H9 (cell line): ENCODE measurements around the gene CSTA. TPM values are rescaled to one million over a fixed set of nuclear protein-coding genes. Genes with fewer than 3 reads are reported as not detected.

Experiments used
- DNase-seq: peaks from one replicate; pipeline ENCODE4 v3.0.0-alpha.2; 2017
- H2AFZ ChIP-seq: one replicate; pipeline ENCODE4 v1.6.1; 2013; ENCODE audit warnings: mild to moderate bottlenecking, low read length, control low read depth, moderate library complexity
- H2AK5ac ChIP-seq: 2 replicates; pipeline ENCODE4 v1.6.1; 2013; ENCODE audit warnings: low read length, control low read depth, mixed read lengths; ENCODE audit not compliant: insufficient read length
- H2BK120ac ChIP-seq: one replicate; pipeline ENCODE4 v1.6.1; 2013; ENCODE audit warnings: low read depth, mild to moderate bottlenecking, low read length, control low read depth, inconsistent platforms; ENCODE audit not compliant: poor library complexity, severe bottlenecking
- H2BK12ac ChIP-seq: 2 replicates; pipeline ENCODE4 v1.6.1; 2013; ENCODE audit warnings: low read length, control low read depth, mixed read lengths, low read depth; ENCODE audit not compliant: insufficient read length
- H2BK15ac ChIP-seq: 2 replicates; pipeline ENCODE4 v1.6.1; 2013; ENCODE audit warnings: low read depth, low read length, control low read depth
- H2BK20ac ChIP-seq: one replicate; pipeline ENCODE4 v1.6.1; 2013; ENCODE audit warnings: low read depth, mild to moderate bottlenecking, low read length, control low read depth, inconsistent platforms; ENCODE audit not compliant: poor library complexity, severe bottlenecking
- H2BK5ac ChIP-seq: 2 replicates; pipeline ENCODE4 v1.6.1; 2013; ENCODE audit warnings: low read length, control low read depth, mixed read lengths; ENCODE audit not compliant: insufficient read length
- H3K14ac ChIP-seq: 2 replicates; pipeline ENCODE4 v1.6.1; 2013; ENCODE audit warnings: low read length, control low read depth; ENCODE audit not compliant: insufficient read depth
- H3K18ac ChIP-seq: 2 replicates; pipeline ENCODE4 v1.6.1; 2013; ENCODE audit warnings: low read depth, mild to moderate bottlenecking, mixed read lengths, low read length, control low read depth; ENCODE audit not compliant: insufficient read length
- H3K23ac ChIP-seq: 2 replicates; pipeline ENCODE4 v1.6.1; 2013; ENCODE audit warnings: low read length, control low read depth, mixed read lengths, low read depth; ENCODE audit not compliant: insufficient read length
- H3K23me2 ChIP-seq: 2 replicates; pipeline ENCODE4 v1.6.1; 2013; ENCODE audit warnings: low read depth, mild to moderate bottlenecking, mixed read lengths, low read length, control low read depth; ENCODE audit not compliant: insufficient read length, poor library complexity, severe bottlenecking
- H3K27ac ChIP-seq: 2 replicates; pipeline ENCODE4 v1.5.1; 2013; ENCODE audit warnings: low read length, control low read depth, mixed read lengths, low read depth; ENCODE audit not compliant: insufficient read length
- H3K27me3 ChIP-seq: 2 replicates; pipeline ENCODE4 v1.6.1; 2013; ENCODE audit warnings: low read length, control low read depth, inconsistent platforms; ENCODE audit not compliant: insufficient read depth
- H3K4ac ChIP-seq: 2 replicates; pipeline ENCODE4 v1.6.1; 2013; ENCODE audit warnings: low read depth, mild to moderate bottlenecking, control low read depth, inconsistent platforms, low read length, moderate library complexity
- H3K4me1 ChIP-seq: 2 replicates; pipeline ENCODE4 v1.6.1; 2013; ENCODE audit warnings: low read length, control low read depth, inconsistent platforms; ENCODE audit not compliant: insufficient read depth
- H3K4me2 ChIP-seq: 2 replicates; pipeline ENCODE4 v1.6.1; 2013; ENCODE audit warnings: low read length, control low read depth, mixed read lengths; ENCODE audit not compliant: insufficient read length, insufficient read depth
- H3K56ac ChIP-seq: 2 replicates; pipeline ENCODE4 v1.6.1; 2013; ENCODE audit warnings: low read depth, mild to moderate bottlenecking, mixed read lengths, low read length, control low read depth; ENCODE audit not compliant: insufficient read length
- H3K79me1 ChIP-seq: 2 replicates; pipeline ENCODE4 v1.6.1; 2013; ENCODE audit warnings: low read depth, mild to moderate bottlenecking, moderate library complexity, low read length, control low read depth, inconsistent platforms; ENCODE audit not compliant: insufficient read depth, poor library complexity, severe bottlenecking
- H3K79me2 ChIP-seq: 2 replicates; pipeline ENCODE4 v1.6.1; 2013; ENCODE audit warnings: low read length, control low read depth, inconsistent platforms; ENCODE audit not compliant: insufficient read depth
- H3K9ac ChIP-seq: 2 replicates; pipeline ENCODE4 v1.6.1; 2013; ENCODE audit warnings: low read length, control low read depth, mixed read lengths; ENCODE audit not compliant: insufficient read length; ENCODE audit errors: extremely low read depth
- H3K9me3 ChIP-seq: one replicate; pipeline ENCODE4 v1.6.1; 2013; ENCODE audit warnings: low read depth, low read length, inconsistent platforms; ENCODE audit not compliant: control insufficient read depth
- H3T11ph ChIP-seq: one replicate; pipeline ENCODE4 v1.6.1; 2013; ENCODE audit warnings: mild to moderate bottlenecking, low read length, control low read depth, inconsistent platforms
- H4K20me1 ChIP-seq: one replicate; pipeline ENCODE4 v1.6.1; 2013; ENCODE audit not compliant: control insufficient read depth, insufficient read length, insufficient read depth
- H4K5ac ChIP-seq: 2 replicates; pipeline ENCODE4 v1.6.1; 2013; ENCODE audit warnings: low read depth, mild to moderate bottlenecking, mixed read lengths, low read length, control low read depth; ENCODE audit not compliant: insufficient read length
- H4K8ac ChIP-seq: replicated peaks from 2 replicates; pipeline ENCODE4 v1.6.1; 2013; ENCODE audit warnings: low read length, control low read depth, mixed read lengths, low read depth; ENCODE audit not compliant: insufficient read length
- H4K91ac ChIP-seq: 2 replicates; pipeline ENCODE4 v1.6.1; 2013; ENCODE audit warnings: low read depth, mild to moderate bottlenecking, moderate library complexity, mixed read lengths, low read length, control low read depth; ENCODE audit not compliant: insufficient read length
- H3K27ac Mint-ChIP-seq, 3 experiments: 2 replicates in 2 of 3; 3 replicates in 1 of 3; pipeline ENCODE4 v1.8.0; 2020 to 2021; ENCODE audit warnings: mixed read lengths in 3 of 3, mild to moderate bottlenecking in 1 of 3, moderate library complexity in 1 of 3
- H3K27me3 Mint-ChIP-seq: 2 replicates; pipeline ENCODE4 v1.8.0; 2021; ENCODE audit warnings: low read depth, mild to moderate bottlenecking, moderate library complexity, mixed read lengths
- H3K36me3 Mint-ChIP-seq, 3 experiments: 2 replicates in 2 of 3; 3 replicates in 1 of 3; pipeline ENCODE4 v1.8.0; 2020 to 2021; ENCODE audit warnings: low read depth in 3 of 3, mixed read lengths in 3 of 3; ENCODE audit not compliant: insufficient read depth in 1 of 3
- H3K4me1 Mint-ChIP-seq, 2 experiments: 2 replicates each; pipeline ENCODE4 v1.8.0; 2020; ENCODE audit warnings: mixed read lengths in 2 of 2
- H3K4me3 Mint-ChIP-seq, 2 experiments: 2 replicates in 1 of 2; 3 replicates in 1 of 2; pipeline ENCODE4 v1.8.0; 2020 to 2021; ENCODE audit warnings: mild to moderate bottlenecking in 2 of 2, mixed read lengths in 2 of 2, moderate library complexity in 1 of 2
- H3K9me3 Mint-ChIP-seq, 2 experiments: 2 replicates in 1 of 2; 3 replicates in 1 of 2; pipeline ENCODE4 v1.8.0; 2020; ENCODE audit warnings: mild to moderate bottlenecking in 2 of 2, mixed read lengths in 2 of 2, moderate library complexity in 1 of 2
- WGBS: extraction: QIAGEN DNeasy Blood & Tissue Kit; methylation state at CpG from one replicate; pipeline ENCODE4 v1.1.7; 2013; ENCODE audit warnings: missing lambda C conversion rate, low lambda C conversion rate, mixed read lengths; ENCODE audit not compliant: insufficient read length; ENCODE audit errors: extremely low coverage; 5-methylcytosine and 5-hydroxymethylcytosine counted together
- total RNA-seq: library from RNA; stranded (reverse); gene quantifications from 2 replicates; pipeline ENCODE4 v1.2.1, GENCODE V29; 2021
- TF ChIP-seq, protein P1 (sequence below): fragments of 200-600 bp; sonication (generic); conservative IDR thresholded peaks from 3 replicates; pipeline ENCODE4 v1.8.0; 2021; ENCODE audit warnings: antibody characterized with exemption, mild to moderate bottlenecking

Gene CSTA
- total RNA-seq, 1 experiment from 2014 or later: not detected

DNA sequence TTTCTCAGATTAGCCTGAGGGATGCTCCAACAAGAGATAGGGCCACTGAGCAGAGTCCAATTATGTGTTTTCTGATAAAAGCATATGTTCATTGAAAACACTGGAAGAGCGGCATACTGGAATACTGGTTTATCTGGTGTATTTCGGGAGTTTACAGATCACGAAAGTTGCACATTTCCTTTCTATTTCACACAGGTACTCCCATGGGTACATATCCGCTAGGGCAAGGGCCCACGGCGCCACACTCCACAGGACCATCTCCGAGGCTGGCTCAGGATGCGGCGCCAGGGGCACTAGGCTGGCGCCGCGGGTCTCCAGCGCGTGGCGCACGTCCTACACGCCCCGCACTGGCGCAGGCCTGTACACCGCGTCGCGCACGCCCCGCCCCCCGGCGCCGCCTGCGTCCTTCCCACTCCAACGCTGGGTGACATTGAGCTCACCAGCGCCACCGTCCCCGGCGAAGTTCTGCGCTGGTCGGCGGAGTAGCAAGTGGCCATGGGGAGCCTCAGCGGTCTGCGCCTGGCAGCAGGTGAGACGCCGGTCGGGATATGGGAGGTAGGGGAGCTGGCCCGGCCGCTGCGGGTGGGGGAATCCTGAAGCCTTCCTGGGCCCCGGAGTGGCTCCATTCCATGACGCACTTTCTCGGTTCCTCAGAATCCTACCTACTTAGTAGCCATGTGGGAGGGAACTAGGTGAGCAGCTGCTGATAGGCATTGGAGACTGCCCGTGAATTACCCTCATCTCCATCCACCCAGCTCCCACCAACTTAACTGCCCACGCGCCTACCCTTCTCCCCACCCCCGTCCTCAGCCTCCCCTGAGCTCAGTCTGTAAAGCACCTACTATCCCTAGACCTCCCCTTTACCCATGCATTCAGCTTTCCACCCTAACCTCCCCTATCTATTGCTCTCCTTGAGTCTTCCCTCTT lies 59.0 kb downstream of the CSTA start, which contains the start of gene FAM162A:
Gene FAM162A, plus strand, starts transcription at position 412 of the 927 bp plus-strand sequence. Its CDS starts 84 bp downstream, at position 496.
- Histone ChIP-seq H2BK20ac (no peak within 1 kb of the TSS), H3K23ac (no peak within 1 kb of the TSS), H2BK15ac (no peak within 1 kb of the TSS), H4K20me1 (no peaks in the 10 kb centered on the region), H2BK12ac (no peak within 1 kb of the TSS), H3K27ac (peak within 1 kb of the TSS; percentile 14), H4K8ac (peak within 1 kb of the TSS; percentile 41), H2AFZ (peak within 1 kb of the TSS; percentile 96), H3K4me2 (peak within 1 kb of the TSS; percentile 62), H2BK5ac (no peak within 1 kb of the TSS), H3K4me1 (no peaks in the 10 kb centered on the region), H3K9me3 (no peaks in the 10 kb centered on the region), H3K9ac (peak within 1 kb of the TSS; percentile 97), H3K23me2 (peaks cover 15% of the 10 kb centered on the region), H3K27me3 (no peaks in the 10 kb centered on the region), H3K18ac (peak within 1 kb of the TSS; percentile 95), H4K91ac (no peak within 1 kb of the TSS), H3K14ac (peak within 1 kb of the TSS; percentile 92), H3K79me2 (peaks cover 10% of the 10 kb centered on the region; the same call in 1 of the 2 replicates), H2BK120ac (no peak within 1 kb of the TSS), H3K4ac (no peak within 1 kb of the TSS), H2AK5ac (no peak within 1 kb of the TSS), H3K79me1 (no peaks in the 10 kb centered on the region), H3T11ph (no peak within 1 kb of the TSS), H4K5ac (peak within 1 kb of the TSS; percentile 77), H3K56ac (no peak within 1 kb of the TSS)
- Mint-ChIP-seq H3K9me3 (no peaks in the 10 kb centered on the region), H3K27ac (peak within 1 kb of the TSS; percentile 96 to 99 (median 97)), H3K36me3 (peaks cover 0 to 13% (median 13%) of the 10 kb centered on the region in 3 experiments; a peak in 4 of 7 replicates), H3K4me3 (peak within 1 kb of the TSS; percentile 88 to 97), H3K4me1 (peaks cover 24 to 29% of the 10 kb centered on the region in 2 experiments), H3K27me3 (no peaks in the 10 kb centered on the region)
- DNase-seq: peak; percentile 95
- WGBS: no CpG with 5 or more reads among the region's 52 CpGs
- TF ChIP-seq, protein P1, sequence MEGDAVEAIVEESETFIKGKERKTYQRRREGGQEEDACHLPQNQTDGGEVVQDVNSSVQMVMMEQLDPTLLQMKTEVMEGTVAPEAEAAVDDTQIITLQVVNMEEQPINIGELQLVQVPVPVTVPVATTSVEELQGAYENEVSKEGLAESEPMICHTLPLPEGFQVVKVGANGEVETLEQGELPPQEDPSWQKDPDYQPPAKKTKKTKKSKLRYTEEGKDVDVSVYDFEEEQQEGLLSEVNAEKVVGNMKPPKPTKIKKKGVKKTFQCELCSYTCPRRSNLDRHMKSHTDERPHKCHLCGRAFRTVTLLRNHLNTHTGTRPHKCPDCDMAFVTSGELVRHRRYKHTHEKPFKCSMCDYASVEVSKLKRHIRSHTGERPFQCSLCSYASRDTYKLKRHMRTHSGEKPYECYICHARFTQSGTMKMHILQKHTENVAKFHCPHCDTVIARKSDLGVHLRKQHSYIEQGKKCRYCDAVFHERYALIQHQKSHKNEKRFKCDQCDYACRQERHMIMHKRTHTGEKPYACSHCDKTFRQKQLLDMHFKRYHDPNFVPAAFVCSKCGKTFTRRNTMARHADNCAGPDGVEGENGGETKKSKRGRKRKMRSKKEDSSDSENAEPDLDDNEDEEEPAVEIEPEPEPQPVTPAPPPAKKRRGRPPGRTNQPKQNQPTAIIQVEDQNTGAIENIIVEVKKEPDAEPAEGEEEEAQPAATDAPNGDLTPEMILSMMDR: peak; percentile 63
